GM12878 (cell line): ENCODE results near the gene USB1. TPM values are rescaled to one million over a fixed set of nuclear protein-coding genes. Genes with fewer than 3 reads are reported as not detected.

Experiments
- ATAC-seq: fragments of 200-7000 bp; cut with Tn5 transposase; 3 replicates; pipeline ENCODE4 v1.9.1; 2020; ENCODE audit warnings: mild to moderate bottlenecking, moderate library complexity
- BruUV-seq: library from RNA; stranded (reverse); fragments of 400-500 nt; replicated peaks from 2 replicates; lab custom pipeline; 2021; lab: Mats Ljungman, UMichigan
- CTCF ChIA-PET: fragments of 300-600 bp; sonication (Branson Sonifier 250); formaldehyde crosslinking; extraction: SDS; loops from one replicate; lab custom pipeline; 2021; ENCODE audit warnings: inconsistent platforms; lab: Yijun Ruan, JAX
- POLR2A ChIA-PET: fragments of 350-600 bp; formaldehyde crosslinking; extraction: SDS; loops from one replicate; lab custom pipeline; 2021; ENCODE audit warnings: inconsistent platforms; lab: Charles Lee
- RAD21 ChIA-PET: fragments of 300-600 bp; sonication (Branson Sonifier 250); formaldehyde crosslinking; loops from one replicate; lab custom pipeline; 2023; ENCODE audit warnings: antibody characterized with exemption; ENCODE audit not compliant: unreplicated experiment; lab: Charles Lee
- SMC1A ChIA-PET: fragments of 300-600 bp; sonication (Branson Sonifier 250); formaldehyde crosslinking; loops from one replicate; lab custom pipeline; 2023; ENCODE audit not compliant: unreplicated experiment, uncharacterized antibody; lab: Charles Lee
- DNase-seq: peaks from one replicate; pipeline ENCODE4 v3.0.0-alpha.2; 2011; ENCODE audit warnings: low read depth, low spot score
- FAIRE-seq: peaks from 3 replicates; lab custom pipeline; 2011; peaks lifted over from hg19 to GRCh38; lab: Jason Lieb, UNC
- H2AFZ ChIP-seq: 2 replicates; pipeline ENCODE4 v1.6.0; 2011; ENCODE audit warnings: low read depth, low read length, control low read depth; ENCODE audit not compliant: control insufficient read depth
- H3K27ac ChIP-seq: 2 replicates; pipeline ENCODE4 v1.5.1; 2011; ENCODE audit warnings: control low read depth; ENCODE audit not compliant: control insufficient read depth, insufficient read depth
- H3K27me3 ChIP-seq, 2 experiments: replicated peaks in 1 of 2; 2 replicates each; pipeline versions ENCODE4 v1.6.0 to v1.6.1; 2011; ENCODE audit warnings: low read length in 1 of 2; ENCODE audit not compliant: control insufficient read depth in 2 of 2, insufficient read depth in 2 of 2
- H3K36me3 ChIP-seq, 2 experiments: 2 replicates each; pipeline ENCODE4 v1.5.1; 2011; ENCODE audit warnings: low read length in 1 of 2; ENCODE audit not compliant: control insufficient read depth in 2 of 2, insufficient read depth in 2 of 2
- H3K4me1 ChIP-seq: 2 replicates; pipeline ENCODE4 v1.6.1; 2011; ENCODE audit warnings: mild to moderate bottlenecking, low read length, moderate library complexity, mixed read lengths; ENCODE audit not compliant: control insufficient read depth, insufficient read depth
- H3K4me2 ChIP-seq: 2 replicates; pipeline ENCODE4 v1.6.0; 2011; ENCODE audit warnings: control low read depth; ENCODE audit not compliant: control insufficient read depth, insufficient read depth
- H3K4me3 ChIP-seq: fragments of 200-600 bp; sonication (generic); 2 replicates; pipeline ENCODE4 v1.5.1; 2016
- H3K79me2 ChIP-seq: 2 replicates; pipeline ENCODE4 v1.6.0; 2011; ENCODE audit warnings: low read length; ENCODE audit not compliant: control insufficient read depth, insufficient read depth
- H3K9ac ChIP-seq: 2 replicates; pipeline ENCODE4 v1.8.0; 2011; ENCODE audit warnings: low read length, control low read depth, mixed read lengths; ENCODE audit not compliant: control insufficient read depth, insufficient read depth
- H3K9me3 ChIP-seq: replicated peaks from 3 replicates; pipeline ENCODE4 v1.5.1; 2011; ENCODE audit warnings: mild to moderate bottlenecking, low read length; ENCODE audit not compliant: control insufficient read depth, insufficient read depth
- H4K20me1 ChIP-seq: 2 replicates; pipeline ENCODE4 v1.6.0; 2011; ENCODE audit not compliant: control insufficient read depth, insufficient read depth
- CBX5 ChIP-seq: sonication (generic); IDR thresholded peaks from 2 replicates; pipeline ENCODE4 v1.6.1; 2016; ENCODE audit warnings: low read depth, moderate library complexity, mild to moderate bottlenecking, inconsistent platforms
- CHD4 ChIP-seq: fragments of 200-600 bp; sonication (generic); IDR thresholded peaks from 2 replicates; pipeline ENCODE4 v1.6.1; 2016; ENCODE audit warnings: mild to moderate bottlenecking
- DPF2 ChIP-seq: fragments of 450-650 bp; IDR thresholded peaks from 2 replicates; pipeline ENCODE4 v1.6.1; 2017; ENCODE audit warnings: mild to moderate bottlenecking
- IRF5 ChIP-seq: fragments of 450-650 bp; IDR thresholded peaks from 2 replicates; pipeline ENCODE4 v1.6.1; 2017; ENCODE audit warnings: borderline replicate concordance
- MAX ChIP-seq: IDR thresholded peaks from 2 replicates; pipeline ENCODE4 v1.6.1; 2012; ENCODE audit warnings: low read depth, low read length, improper control_type of control experiment
- MEF2B ChIP-seq: fragments of 450-650 bp; IDR thresholded peaks from 2 replicates; pipeline ENCODE4 v1.6.1; 2018; ENCODE audit warnings: mild to moderate bottlenecking, moderate library complexity; ENCODE audit not compliant: partially characterized antibody, poor library complexity, severe bottlenecking
- NFYA ChIP-seq: IDR thresholded peaks from 2 replicates; pipeline ENCODE4 v1.6.1; 2011; ENCODE audit warnings: low read depth, mild to moderate bottlenecking, low read length, improper control_type of control experiment, borderline replicate concordance
- NR2C2 ChIP-seq: IDR thresholded peaks from 2 replicates; pipeline ENCODE4 v1.6.1; 2011; ENCODE audit warnings: borderline replicate concordance, low read depth; ENCODE audit not compliant: control insufficient read depth, insufficient read length
- REST ChIP-seq: IDR thresholded peaks from 2 replicates; pipeline ENCODE4 v1.6.1; 2012; ENCODE audit warnings: mild to moderate bottlenecking, low read depth, low read length
- SMAD5 ChIP-seq: IDR thresholded peaks from 2 replicates; pipeline ENCODE4 v1.6.1; 2016; ENCODE audit warnings: antibody characterized with exemption, low read depth
- SMARCA5 ChIP-seq: fragments of 450-650 bp; IDR thresholded peaks from 2 replicates; pipeline ENCODE4 v1.6.1; 2017; ENCODE audit warnings: mild to moderate bottlenecking
- ZNF274 ChIP-seq: IDR thresholded peaks from one replicate; pipeline ENCODE4 v1.8.0; 2011; ENCODE audit not compliant: insufficient read length, insufficient read depth
- WGBS: methylation state at CpG from one replicate; pipeline ENCODE4 v1.1.6; 2016; ENCODE audit warnings: low lambda C conversion rate; ENCODE audit not compliant: insufficient replicate concordance, insufficient coverage; ENCODE audit errors: missing lambda C conversion rate; 5-methylcytosine and 5-hydroxymethylcytosine counted together
- in situ Hi-C: fragments of 300-500 bp; cut with MboI; formaldehyde crosslinking; loops from 9 replicates; pipeline ENCODE4 v1.14.3; 2018; ENCODE audit warnings: mixed read lengths
- intact Hi-C: fragments of 100-400 bp; cut with micrococcal nuclease; formaldehyde crosslinking; loops from one replicate; pipeline ENCODE4 v1.14.2; 2022; ENCODE audit not compliant: unreplicated experiment
- polyA plus RNA-seq, 11 experiments: library from polyadenylated mRNA; depleted of rRNA in 4 of 11; unstranded in 6 of 11; stranded (reverse) in 5 of 11; fragments of >200 nt; fragmentation: Nextera tagmentation in 4 of 11; fragmentation: Illumina TruSeq in 1 of 11; extraction: Ambion mirVana in 4 of 11; extraction: Trizol in 1 of 11; gene quantifications; 1 replicate in 1 of 11; 2 replicates in 10 of 11; pipeline versions ENCODE4 v1.2.1 to v1.2.3, GENCODE V29; 2011 to 2016; ENCODE audit warnings: inconsistent platforms in 2 of 11, missing spikeins in 2 of 11, low read depth in 1 of 11
- total RNA-seq, 4 experiments: library from RNA; depleted of rRNA in 3 of 4; stranded (reverse); fragments of >200 nt in 3 of 4; fragmentation: Illumina TruSeq in 1 of 4; extraction: Trizol in 1 of 4; gene quantifications; 2 replicates each; pipeline versions ENCODE4 v1.2.1 to v1.2.3, GENCODE V29; 2013 to 2021

Gene USB1
- total and polyA plus RNA-seq, 10 of the 15 experiments (the other 5 are each of a cell fraction or from before 2014, with no cell fraction given): 7.9 to 72.2 (median 41.6) TPM

GRCh38 chr16:58029410-58029809 lies 28.2 kb downstream of the USB1 start:
- 2% methylated on average over 2 of the region's 2 CpGs for WGBS

More at GRCh38 chr16:58029410-58029809, 28.2 kb downstream of the USB1 start:
- H3K4me2 ChIP-seq: no peak overlapping the region
- DNase-seq (no peak), FAIRE-seq (no peak), ATAC-seq (no peak)
- in situ Hi-C loops (no loop called here), intact Hi-C loops (loop anchor here (10.0 kb wide), 1 partner anchor 165 kb away; the partner anchor contains the start of gene CSNK2A2)
- no peaks in the 10 kb centered on the region for H3K9me3 ChIP-seq
- no peak overlapping the region for H2AFZ ChIP-seq
- no TSS peak for BruUV-seq
- no peak overlapping the region for H3K4me3 ChIP-seq
- POLR2A ChIA-PET: no interaction called here
- no peak overlapping the region for H3K27ac ChIP-seq
- H3K36me3 ChIP-seq: no peaks in the 10 kb centered on the region
- no peaks in the 10 kb centered on the region for H3K79me2 ChIP-seq
- SMC1A ChIA-PET: no interaction called here
- RAD21 ChIA-PET: no interaction called here
- H3K9ac ChIP-seq: no peak overlapping the region
- H3K4me1 ChIP-seq: no peaks in the 10 kb centered on the region; the same call in 1 of the 2 replicates
- H4K20me1 ChIP-seq: no peaks in the 10 kb centered on the region
- peaks cover 11 to 13% of the 10 kb centered on the region in 2 experiments for H3K27me3 ChIP-seq
- CTCF ChIA-PET: interaction anchor here (0.5 to 2.9 kb wide), 3 partner anchors 68 to 277 kb away, joined by 4 to 13 read pairs (median 6); no protein-coding TSS in a partner anchor
- TF ChIP-seq NFYA: no peak
- no peak for TF ChIP-seq IRF5
- TF ChIP-seq DPF2: no peak
- TF ChIP-seq ZNF274: no peak
- no peak for TF ChIP-seq SMARCA5
- no peak for TF ChIP-seq CHD4
- no peak for TF ChIP-seq MAX
- no peak for TF ChIP-seq SMAD5
- TF ChIP-seq REST: no peak
- no peak for TF ChIP-seq CBX5
- TF ChIP-seq MEF2B: no peak
- no peak for TF ChIP-seq NR2C2
